Gastroesophageal sphincter (tissue), 4 donors: ENCODE results near the gene RBM17. TPM values are rescaled to one million over a fixed set of nuclear protein-coding genes. Genes with fewer than 3 reads are reported as not detected.

ENCODE experiments used
- ATAC-seq: fragments of 150-250 bp; one replicate; pipeline ENCODE4 v1.9.1; 2016; ENCODE audit warnings: mild to moderate bottlenecking, moderate library complexity
- H3K27ac ChIP-seq, 4 donors: fragments of 200-600 bp; sonication (generic) in 3 of 4; 1 replicate in 3 of 4; 2 replicates in 1 of 4; pipeline ENCODE4 v1.5.1; 2016 to 2019
- H3K27me3 ChIP-seq: fragments of 200-600 bp; sonication (generic); one replicate; pipeline ENCODE4 v1.5.1; 2019
- H3K36me3 ChIP-seq, 2 donors: fragments of 200-600 bp; sonication (generic); one replicate each; pipeline ENCODE4 v1.5.1; 2019; ENCODE audit warnings: control low read depth in 1 of 2
- H3K4me1 ChIP-seq, 3 donors: fragments of 200-600 bp; sonication (generic); 1 replicate in 2 of 3; 2 replicates in 1 of 3; pipeline ENCODE4 v1.5.1; 2016 to 2019; ENCODE audit warnings: control low read depth in 2 of 3
- H3K4me3 ChIP-seq, 2 donors: fragments of 200-600 bp; sonication (generic); one replicate each; pipeline ENCODE4 v1.5.1; 2019; ENCODE audit warnings: mild to moderate bottlenecking in 1 of 2, moderate library complexity in 1 of 2
- H3K9me3 ChIP-seq, 3 donors: fragments of 200-600 bp; sonication (generic); one replicate each; pipeline ENCODE4 v1.5.1; 2017 to 2019; ENCODE audit warnings: control low read depth in 2 of 3
- EP300 ChIP-seq: sonication (generic); formaldehyde crosslinking; IDR thresholded peaks from one replicate; pipeline ENCODE4 v1.6.1; 2017; ENCODE audit warnings: antibody characterized with exemption, mild to moderate bottlenecking
- POLR2A ChIP-seq, 2 donors: fragments of 450-650 bp; IDR thresholded peaks; one replicate each; pipeline ENCODE4 v1.6.1; 2017; ENCODE audit warnings: antibody characterized with exemption in 2 of 2, mild to moderate bottlenecking in 2 of 2, moderate library complexity in 1 of 2
- POLR2AphosphoS5 ChIP-seq: sonication (generic); formaldehyde crosslinking; IDR thresholded peaks from one replicate; pipeline ENCODE4 v1.6.1; 2017; ENCODE audit warnings: antibody characterized with exemption
- WGBS, 2 donors: methylation state at CpG; one replicate each; pipeline ENCODE4 v1.1.5; 2018; ENCODE audit warnings: low coverage in 1 of 2; 5-methylcytosine and 5-hydroxymethylcytosine counted together
- total RNA-seq, 4 donors: library from RNA; depleted of rRNA; stranded (reverse); fragments of >200 nt; gene quantifications; one replicate each; pipeline ENCODE4 v1.1.0, GENCODE V29; 2016
- TF ChIP-seq, protein P1 (sequence below), 4 experiments: fragments of 200-600 bp in 2 of 4; fragments of 450-650 bp in 2 of 4; sonication (generic) in 1 of 4; IDR thresholded peaks; one replicate each; pipeline ENCODE4 v1.5.1; 2017 to 2019; ENCODE audit warnings: antibody characterized with exemption in 4 of 4, mild to moderate bottlenecking in 2 of 4, moderate library complexity in 2 of 4

Gene RBM17
- total RNA-seq, 4 donors from 2014 or later, result 51.0 to 72.9 (median 66.7) TPM

DNA sequence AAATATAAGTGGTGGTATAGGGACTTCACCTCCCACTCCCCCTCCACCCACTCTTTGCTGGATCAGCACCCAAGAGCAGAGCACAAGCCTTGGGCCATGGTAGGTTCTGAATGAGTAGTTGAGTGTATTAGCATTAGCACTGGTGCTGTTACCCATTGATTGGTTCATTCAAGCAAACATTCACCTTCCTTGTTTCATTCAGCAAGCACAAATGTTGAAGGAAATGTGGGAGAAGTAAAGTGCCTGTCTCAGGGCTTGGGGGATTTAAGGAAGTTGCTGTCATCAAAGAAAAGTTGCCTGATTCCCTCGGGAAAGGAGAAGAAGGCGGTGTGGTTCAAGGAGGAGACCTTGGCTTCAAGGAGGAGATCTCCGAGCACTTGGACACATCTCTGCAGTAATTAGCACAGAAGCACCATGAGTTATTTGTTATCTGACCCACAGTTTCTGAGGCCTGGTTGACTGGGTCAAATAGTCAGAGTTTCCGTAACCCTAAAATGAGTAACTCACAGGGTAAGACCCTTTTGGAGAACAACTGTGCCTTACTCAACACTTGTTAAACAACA, 44.0 kb upstream of the RBM17 start:
- WGBS, 2 donors, result 71 to 83% methylated on average over 4 of the region's 4 CpGs
- TF ChIP-seq EP300 (no peak), POLR2A (IDR thresholded peaks at IDR 0.05) (no peak), POLR2AphosphoS5 (no peak)
- TF ChIP-seq, protein P1, sequence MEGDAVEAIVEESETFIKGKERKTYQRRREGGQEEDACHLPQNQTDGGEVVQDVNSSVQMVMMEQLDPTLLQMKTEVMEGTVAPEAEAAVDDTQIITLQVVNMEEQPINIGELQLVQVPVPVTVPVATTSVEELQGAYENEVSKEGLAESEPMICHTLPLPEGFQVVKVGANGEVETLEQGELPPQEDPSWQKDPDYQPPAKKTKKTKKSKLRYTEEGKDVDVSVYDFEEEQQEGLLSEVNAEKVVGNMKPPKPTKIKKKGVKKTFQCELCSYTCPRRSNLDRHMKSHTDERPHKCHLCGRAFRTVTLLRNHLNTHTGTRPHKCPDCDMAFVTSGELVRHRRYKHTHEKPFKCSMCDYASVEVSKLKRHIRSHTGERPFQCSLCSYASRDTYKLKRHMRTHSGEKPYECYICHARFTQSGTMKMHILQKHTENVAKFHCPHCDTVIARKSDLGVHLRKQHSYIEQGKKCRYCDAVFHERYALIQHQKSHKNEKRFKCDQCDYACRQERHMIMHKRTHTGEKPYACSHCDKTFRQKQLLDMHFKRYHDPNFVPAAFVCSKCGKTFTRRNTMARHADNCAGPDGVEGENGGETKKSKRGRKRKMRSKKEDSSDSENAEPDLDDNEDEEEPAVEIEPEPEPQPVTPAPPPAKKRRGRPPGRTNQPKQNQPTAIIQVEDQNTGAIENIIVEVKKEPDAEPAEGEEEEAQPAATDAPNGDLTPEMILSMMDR (IDR thresholded peaks at IDR 0.05), result no peak
- H3K4me3 ChIP-seq, result no peak overlapping the region
- no peak overlapping the region for H3K27ac ChIP-seq
- no peak for ATAC-seq
- no peaks in the 10 kb centered on the region for H3K27me3 ChIP-seq
- no peaks in the 10 kb centered on the region for H3K36me3 ChIP-seq
- H3K4me1 ChIP-seq, result no peaks in the 10 kb centered on the region
- peaks cover 0 to under 1% (median 0%) of the 10 kb centered on the region in 3 donors for H3K9me3 ChIP-seq

- Histone ChIP-seq H3K4me3 (no peak overlapping the region), H3K27me3 (no peaks in the 10 kb centered on the region), H3K27ac (no peak overlapping the region), H3K36me3 (no peaks in the 10 kb centered on the region), H3K9me3 (no peaks in the 10 kb centered on the region), H3K4me1 (peaks cover 0 to 3% (median under 1%) of the 10 kb centered on the region in 3 donors)
- 66 to 69% methylated on average over 7 to 8 of the region's 8 CpGs for WGBS, 2 donors
- TF ChIP-seq POLR2AphosphoS5 (no peak), POLR2A (IDR thresholded peaks at IDR 0.05) (no peak), EP300 (no peak)
- TF ChIP-seq, protein P1 (IDR thresholded peaks at IDR 0.05), result no peak
- ATAC-seq, result no peak
Measured at GRCh38 chr10:6045314-6045848, 43.5 kb upstream of the RBM17 start.

GRCh38 chr10:6045878-6046772, 42.7 kb upstream of the RBM17 start:
- Histone ChIP-seq H3K36me3 (no peaks in the 10 kb centered on the region), H3K4me3 (no peak overlapping the region), H3K27me3 (no peaks in the 10 kb centered on the region), H3K27ac (no peak overlapping the region), H3K4me1 (peaks cover 0 to 10% (median 3%) of the 10 kb centered on the region in 3 donors), H3K9me3 (no peaks in the 10 kb centered on the region)
- WGBS, 2 donors, result 50 to 75% methylated on average over 7 to 8 of the region's 9 CpGs
- ATAC-seq, result no peak
- TF ChIP-seq POLR2AphosphoS5, result no peak
- TF ChIP-seq EP300, result no peak
- TF ChIP-seq POLR2A (IDR thresholded peaks at IDR 0.05), result no peak
- TF ChIP-seq, protein P1 (IDR thresholded peaks at IDR 0.05), result no peak

DNA sequence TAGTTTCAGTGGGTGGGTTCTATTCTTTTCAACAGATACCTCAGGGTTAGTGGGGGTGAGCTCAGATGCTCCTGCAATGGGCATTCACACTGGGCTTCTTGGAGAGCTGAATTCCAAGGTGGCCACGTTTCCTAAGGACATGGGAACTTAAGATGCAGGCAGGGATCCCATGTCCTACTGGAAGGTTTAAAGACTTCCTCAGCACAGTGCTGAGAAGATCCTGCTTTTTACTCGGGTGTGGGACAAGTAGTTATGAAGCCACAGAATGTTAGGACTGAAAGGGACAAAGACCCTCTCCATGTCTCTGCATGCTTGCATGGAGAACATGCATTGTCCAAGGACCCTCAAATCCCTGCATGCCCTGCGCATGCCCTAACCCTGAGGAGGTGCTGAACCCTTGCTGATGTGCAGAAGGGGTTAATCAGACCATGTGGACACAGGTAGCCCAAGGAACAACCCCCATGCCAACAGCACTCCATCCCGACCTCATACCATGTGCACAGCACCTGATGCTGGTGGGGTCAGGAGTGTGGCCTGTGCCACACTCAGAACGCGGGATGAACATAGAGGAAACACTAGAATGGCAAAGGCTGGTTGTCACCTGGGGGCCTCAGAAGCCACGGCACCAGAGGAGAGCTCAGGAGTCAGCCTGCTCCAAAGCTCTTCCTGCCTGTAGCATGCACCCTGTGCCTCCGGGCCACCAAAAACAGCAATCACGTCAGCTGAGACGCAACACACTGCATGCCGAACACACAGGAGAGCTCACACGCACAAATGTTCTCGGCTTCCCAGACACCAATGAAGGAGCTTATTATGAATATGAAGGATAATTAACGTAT, 41.8 kb upstream of the RBM17 start:
- no peaks in the 10 kb centered on the region for H3K27me3 ChIP-seq
- H3K36me3 ChIP-seq, result no peaks in the 10 kb centered on the region
- ATAC-seq, result no peak
- no peak overlapping the region for H3K4me3 ChIP-seq
- TF ChIP-seq POLR2A (IDR thresholded peaks at IDR 0.05), result no peak
- TF ChIP-seq, protein P1 (IDR thresholded peaks at IDR 0.05), result no peak
- no peak for TF ChIP-seq POLR2AphosphoS5
- TF ChIP-seq EP300, result no peak
- peaks cover 0 to 18% (median 3%) of the 10 kb centered on the region in 3 donors for H3K4me1 ChIP-seq
- no peak overlapping the region for H3K27ac ChIP-seq
- WGBS, 2 donors, result 66 to 79% methylated on average over 7 to 9 of the region's 14 CpGs
- no peaks in the 10 kb centered on the region for H3K9me3 ChIP-seq
